Central memory CD8-positive, alpha-beta T cell (primary cell): ENCODE data around the gene VPS50.

Experiments used
- ATAC-seq: fragments of 150-1000 bp; cut with Tn5 transposase; replicated peaks from 2 replicates; pipeline ENCODE4 v1.10.0; 2022; ENCODE audit warnings: mild to moderate bottlenecking, moderate FRiP score, moderate number of reproducible peaks; ENCODE audit not compliant: poor library complexity, severe bottlenecking; ENCODE audit errors: extremely low read depth
- DNase-seq, 2 donors: peaks; one replicate each; pipeline ENCODE4 v3.0.0; 2021; ENCODE audit warnings: low spot score in 2 of 2
- H3K27ac Mint-ChIP-seq: one replicate; pipeline ENCODE4 v1.8.0; 2022; ENCODE audit warnings: low read depth, mild to moderate bottlenecking, moderate library complexity, mixed read lengths
- H3K27me3 Mint-ChIP-seq: one replicate; pipeline ENCODE4 v1.8.0; 2022; ENCODE audit warnings: mixed read lengths
- H3K36me3 Mint-ChIP-seq: one replicate; pipeline ENCODE4 v1.8.0; 2022; ENCODE audit warnings: mild to moderate bottlenecking, moderate library complexity, mixed read lengths; ENCODE audit not compliant: insufficient read depth
- H3K4me1 Mint-ChIP-seq: one replicate; pipeline ENCODE4 v1.8.0; 2022; ENCODE audit warnings: mixed read lengths
- H3K4me3 Mint-ChIP-seq: one replicate; pipeline ENCODE4 v1.8.0; 2022; ENCODE audit warnings: mild to moderate bottlenecking, moderate library complexity, mixed read lengths
- H3K9me3 Mint-ChIP-seq: one replicate; pipeline ENCODE4 v1.8.0; 2022; ENCODE audit warnings: mixed read lengths

The VPS50 gene

DNA sequence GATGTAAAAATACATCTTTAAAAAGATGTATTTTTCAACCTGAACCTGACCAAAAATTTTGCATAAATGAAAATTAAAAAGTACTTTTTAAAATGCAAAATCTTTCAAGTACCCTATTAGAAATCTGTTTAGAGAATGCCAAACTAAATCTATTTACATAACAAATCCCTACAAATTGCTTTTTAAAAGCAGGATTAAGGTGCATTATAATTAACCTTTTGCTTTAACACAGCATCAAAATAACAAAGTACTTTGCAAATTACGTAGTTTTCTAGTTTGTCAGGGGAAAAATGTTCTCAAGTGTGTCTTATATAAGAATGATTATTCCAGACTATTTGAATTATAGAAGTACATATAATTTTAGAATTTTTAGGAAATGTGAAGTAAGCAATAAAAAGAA, 160.8 kb downstream of the VPS50 start:
- Mint-ChIP-seq H3K9me3 (no peaks in the 10 kb centered on the region), H3K36me3 (no peaks in the 10 kb centered on the region), H3K27ac (no peak overlapping the region), H3K27me3 (peaks cover 10% of the 10 kb centered on the region), H3K4me3 (no peak overlapping the region), H3K4me1 (no peaks in the 10 kb centered on the region)
- no peak for ATAC-seq
- no peak for DNase-seq

DNA sequence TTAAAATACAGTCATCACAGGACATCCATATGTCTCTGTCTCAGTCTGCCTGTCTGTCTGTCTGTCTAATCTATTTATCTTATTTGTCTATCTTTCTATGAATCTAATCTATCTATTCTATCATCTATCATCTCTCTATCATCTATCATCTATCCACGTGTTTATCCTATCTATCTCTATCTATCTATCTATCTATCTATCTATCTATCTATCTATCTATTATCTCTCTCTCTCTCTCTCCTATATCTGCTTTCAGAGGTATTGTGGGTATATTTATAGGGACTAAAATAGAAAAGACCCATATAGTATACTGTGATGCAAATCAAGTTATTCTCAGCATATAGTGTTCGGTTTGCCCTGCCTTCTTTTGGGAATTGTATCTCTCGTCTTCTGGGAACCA, 167.5 kb downstream of the VPS50 start:
- Mint-ChIP-seq H3K4me1 (no peaks in the 10 kb centered on the region), H3K36me3 (no peaks in the 10 kb centered on the region), H3K27ac (no peak overlapping the region), H3K9me3 (no peaks in the 10 kb centered on the region), H3K4me3 (no peak overlapping the region), H3K27me3 (peaks cover 18% of the 10 kb centered on the region)
- no peak for DNase-seq
- no peak for ATAC-seq

DNA sequence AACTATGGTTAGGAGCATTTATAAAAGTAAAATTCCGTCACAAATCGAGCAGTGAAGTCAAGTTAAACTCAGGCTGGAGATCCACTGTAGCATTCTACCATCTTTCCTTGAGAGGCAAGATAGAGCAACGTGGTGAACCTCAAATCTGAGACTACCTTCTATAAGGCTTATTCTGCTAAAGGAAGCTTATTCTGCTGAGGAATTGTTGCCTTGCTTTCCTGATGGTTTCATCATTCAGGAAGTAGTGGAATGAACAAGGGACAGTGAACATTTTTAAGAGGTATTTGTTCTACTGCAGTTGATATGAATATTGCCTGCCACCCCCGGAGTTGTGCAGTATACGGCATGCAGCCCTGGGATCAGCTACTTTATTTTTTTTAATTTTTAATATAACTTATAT, 170.8 kb downstream of the VPS50 start:
- no peak for DNase-seq
- H3K27me3 Mint-ChIP-seq = peaks cover 19% of the 10 kb centered on the region
- H3K4me3 Mint-ChIP-seq = no peak overlapping the region
- H3K4me1 Mint-ChIP-seq = no peaks in the 10 kb centered on the region
- H3K27ac Mint-ChIP-seq = no peak overlapping the region
- no peaks in the 10 kb centered on the region for H3K36me3 Mint-ChIP-seq
- no peak for ATAC-seq
- H3K9me3 Mint-ChIP-seq = peaks cover 7% of the 10 kb centered on the region

DNA sequence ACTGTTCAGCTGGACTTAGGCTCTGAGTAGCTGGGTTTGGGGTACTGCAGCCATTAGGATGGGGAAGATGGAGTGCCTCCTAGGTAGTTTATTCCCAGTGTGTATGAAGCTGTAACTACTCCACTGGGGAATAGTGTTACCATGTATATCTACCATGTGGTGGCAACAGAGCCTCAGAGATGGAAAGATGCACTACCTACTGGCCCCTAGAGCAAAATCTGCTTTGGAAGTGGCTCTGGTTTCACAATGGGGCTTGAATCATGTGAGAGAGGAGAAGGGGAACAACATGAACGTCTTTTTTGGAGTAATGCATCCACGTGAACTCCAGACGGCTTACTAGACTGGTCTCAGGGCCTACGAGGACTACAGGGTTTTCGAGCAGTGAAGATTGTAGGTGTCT, 175.1 kb downstream of the VPS50 start:
- DNase-seq (no peak), ATAC-seq (no peak)
- peaks cover 30% of the 10 kb centered on the region for H3K27me3 Mint-ChIP-seq
- peaks cover 7% of the 10 kb centered on the region for H3K9me3 Mint-ChIP-seq
- H3K4me1 Mint-ChIP-seq = no peaks in the 10 kb centered on the region
- no peaks in the 10 kb centered on the region for H3K36me3 Mint-ChIP-seq
- H3K4me3 Mint-ChIP-seq = no peak overlapping the region
- H3K27ac Mint-ChIP-seq = no peak overlapping the region

DNA sequence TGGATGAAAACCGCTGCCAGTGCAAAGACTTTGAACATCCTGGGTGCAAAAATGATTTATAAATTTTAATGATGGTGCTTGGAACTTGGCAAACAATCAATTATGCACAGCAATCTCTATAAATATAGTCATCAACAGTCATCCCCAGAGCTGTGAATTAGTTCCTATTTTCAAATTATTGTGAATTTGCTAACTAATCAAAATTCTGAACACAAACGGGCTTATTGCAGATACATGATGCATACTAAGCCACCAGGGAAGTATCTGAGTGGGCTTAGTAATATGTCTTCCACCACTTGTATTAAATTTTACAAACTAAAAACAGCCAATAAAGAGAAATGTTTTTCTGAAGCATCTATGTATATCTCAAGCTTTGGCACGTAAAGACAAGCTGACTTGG, 177.2 kb downstream of the VPS50 start:
- no peak for DNase-seq
- Mint-ChIP-seq H3K36me3 (no peaks in the 10 kb centered on the region), H3K27ac (no peak overlapping the region), H3K9me3 (peaks cover 7% of the 10 kb centered on the region), H3K4me1 (no peaks in the 10 kb centered on the region), H3K4me3 (no peak overlapping the region), H3K27me3 (peaks cover 25% of the 10 kb centered on the region)
- ATAC-seq = no peak
